Measurements from ENCODE around the gene WDR37.
"Not testable (repeated sequence)": the region's sequence is repeated elsewhere in the genome, so short reads cannot be mapped to it uniquely, and the experiment has no call there.

The WDR37 gene

GRCh38 chr10:1041514-1041913, 14.7 kb upstream of the WDR37 start:
- no peak for DNase-seq (ENCODE audit: low spot score)

- no peak for DNase-seq (ENCODE audit: low spot score)
These were observed 12.6 kb upstream of the WDR37 start for GRCh38 chr10:1043532-1043995.

GRCh38 chr10:1044146-1044545, 12.0 kb upstream of the WDR37 start:
- no peak for DNase-seq (ENCODE audit: low spot score)

GRCh38 chr10:1044964-1045363, 11.2 kb upstream of the WDR37 start:
- no peak for DNase-seq (ENCODE audit: low spot score)

GRCh38 chr10:1045415-1045814, 10.8 kb upstream of the WDR37 start:
- no peak for DNase-seq (ENCODE audit: low spot score)

- peak; percentile 24 for DNase-seq (ENCODE audit: low spot score)
These were observed 8.2 kb upstream of the WDR37 start for GRCh38 chr10:1047937-1048336.

GRCh38 chr10:1048349-1048731, 7.8 kb upstream of the WDR37 start:
- DNase-seq (ENCODE audit: low spot score) = no peak

GRCh38 chr10:1048732-1049424, 7.3 kb upstream of the WDR37 start, which contains the start of gene IDI1:
IDI1 (minus strand) TSS chr10:1049119; CDS start chr10:1049003, 116 bp downstream.
- peak; percentile 99 for DNase-seq (ENCODE audit: low spot score)

GRCh38 chr10:1049425-1049958, 6.7 kb upstream of the WDR37 start:
- no peak for DNase-seq (ENCODE audit: low spot score)

GRCh38 chr10:1050145-1050544, 6.0 kb upstream of the WDR37 start:
- DNase-seq (ENCODE audit: low spot score) = no peak

GRCh38 chr10:1050554-1050953, 5.6 kb upstream of the WDR37 start:
- DNase-seq (ENCODE audit: low spot score) = peak; percentile 35

- no peak for DNase-seq (ENCODE audit: low spot score)
These were observed 1.5 kb upstream of the WDR37 start for GRCh38 chr10:1054684-1055083.

GRCh38 chr10:1057106-1057657, 997 bp downstream of the WDR37 start:
- DNase-seq (ENCODE audit: low spot score) = peak; percentile 27

- DNase-seq (ENCODE audit: low spot score) = no peak
These were observed 1.8 kb downstream of the WDR37 start for GRCh38 chr10:1058017-1058416.

GRCh38 chr10:1059902-1060301, 3.7 kb downstream of the WDR37 start:
- no peak for DNase-seq (ENCODE audit: low spot score)

- no peak for DNase-seq (ENCODE audit: low spot score)
These were observed 6.0 kb downstream of the WDR37 start for GRCh38 chr10:1061930-1062774.

- no peak for DNase-seq (ENCODE audit: low spot score)
These were observed 7.2 kb downstream of the WDR37 start for GRCh38 chr10:1063232-1063865.

- DNase-seq (ENCODE audit: low spot score) = no peak
These were observed 8.7 kb downstream of the WDR37 start for GRCh38 chr10:1064964-1065247.

- DNase-seq (ENCODE audit: low spot score) = not testable (repeated sequence)
These were observed 10.5 kb downstream of the WDR37 start for GRCh38 chr10:1066734-1067133.

- no peak for DNase-seq (ENCODE audit: low spot score)
These were observed 12.5 kb downstream of the WDR37 start for GRCh38 chr10:1068380-1069361.

GRCh38 chr10:1070919-1071318, 14.7 kb downstream of the WDR37 start:
- DNase-seq (ENCODE audit: low spot score) = no peak

All from kidney tubule cell (primary cell).